Left cardiac atrium (tissue), 4 donors: ENCODE measurements around the gene TTC31. TPM values are rescaled to one million over a fixed set of nuclear protein-coding genes. Genes with fewer than 3 reads are reported as not detected.
A peak's percentile ranks its signal among the peaks of the same experiment; 100 is the strongest.

Source experiments
- ATAC-seq, 2 donors: fragments of 200-7000 bp; cut with Tn5 transposase; one replicate each; pipeline ENCODE4 v1.9.1; 2020; ENCODE audit warnings: mild to moderate bottlenecking in 2 of 2, moderate library complexity in 2 of 2
- DNase-seq: peaks from one replicate; pipeline ENCODE4 v3.0.0-alpha.2; 2020
- intact Hi-C, 2 donors: fragments of 100-400 bp; cut with DNase I; formaldehyde crosslinking; loops; one replicate each; pipeline versions ENCODE4 v1.14.1 to v1.15.1; 2022 to 2023
- total RNA-seq, 2 donors: library from RNA; stranded (reverse); fragmentation: NEBNext Ultra II Directional; extraction: Animal tissue kit (Norgen Biotek cat#: 25700); gene quantifications; one replicate each; pipeline ENCODE4 v1.2.1, GENCODE V29; 2021
- donor health status: DM: no; HTN: yes; CAD: no.
- donor health status: DM: no; HTN: yes; CAD: no; lungs with severe emphysema.
- donor health status: DM: yes; HTN: yes; CAD: no.
- donor health status: Dilated cardiomyopathy.

The TTC31 gene
- total RNA-seq, 2 donors from 2014 or later, result 11.9 TPM

DNA sequence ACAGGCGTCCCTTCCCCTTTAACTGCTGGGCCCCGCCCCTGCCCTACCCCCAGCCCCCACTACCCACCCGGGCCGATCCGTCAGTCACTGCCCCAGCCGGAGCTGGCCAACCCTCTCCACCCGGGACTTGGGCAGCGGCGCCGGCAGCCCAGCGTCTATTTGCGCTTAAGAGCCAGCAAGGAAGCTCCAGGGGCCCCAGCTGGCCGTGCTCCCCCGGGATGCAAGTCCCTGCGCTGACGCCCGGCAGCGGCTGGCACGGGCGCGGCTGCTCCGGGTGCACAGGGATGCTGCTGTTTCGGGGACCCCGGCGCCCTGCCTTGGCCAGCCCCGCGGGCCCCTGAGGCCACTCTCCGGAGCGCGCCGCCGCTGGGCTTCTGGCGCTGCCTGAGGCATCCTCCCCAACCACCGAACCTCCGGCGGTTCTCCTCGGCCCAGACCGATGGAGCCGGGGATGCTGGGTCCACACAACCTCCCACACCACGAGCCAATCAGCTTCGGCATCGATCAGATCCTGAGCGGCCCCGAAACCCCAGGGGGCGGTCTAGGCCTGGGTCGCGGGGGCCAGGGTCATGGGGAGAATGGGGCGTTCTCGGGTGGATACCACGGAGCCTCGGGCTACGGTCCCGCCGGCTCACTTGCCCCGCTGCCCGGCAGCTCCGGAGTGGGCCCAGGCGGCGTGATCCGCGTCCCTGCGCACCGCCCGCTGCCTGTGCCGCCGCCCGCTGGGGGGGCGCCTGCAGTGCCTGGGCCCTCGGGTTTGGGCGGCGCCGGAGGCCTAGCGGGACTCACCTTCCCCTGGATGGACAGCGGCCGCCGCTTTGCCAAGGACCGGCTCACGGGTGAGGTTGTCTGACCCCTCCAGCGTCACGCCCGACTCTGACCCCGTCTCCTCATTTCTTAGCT is 31.7 kb downstream of the TTC31 start, which contains the start of gene TLX2:
TLX2 (plus strand) TSS at position 83 of the 903 bp plus-strand sequence; CDS start at position 440, 357 bp downstream.
- ATAC-seq (no peak), DNase-seq (no peak)
- intact Hi-C loops, result no loop called here

DNA sequence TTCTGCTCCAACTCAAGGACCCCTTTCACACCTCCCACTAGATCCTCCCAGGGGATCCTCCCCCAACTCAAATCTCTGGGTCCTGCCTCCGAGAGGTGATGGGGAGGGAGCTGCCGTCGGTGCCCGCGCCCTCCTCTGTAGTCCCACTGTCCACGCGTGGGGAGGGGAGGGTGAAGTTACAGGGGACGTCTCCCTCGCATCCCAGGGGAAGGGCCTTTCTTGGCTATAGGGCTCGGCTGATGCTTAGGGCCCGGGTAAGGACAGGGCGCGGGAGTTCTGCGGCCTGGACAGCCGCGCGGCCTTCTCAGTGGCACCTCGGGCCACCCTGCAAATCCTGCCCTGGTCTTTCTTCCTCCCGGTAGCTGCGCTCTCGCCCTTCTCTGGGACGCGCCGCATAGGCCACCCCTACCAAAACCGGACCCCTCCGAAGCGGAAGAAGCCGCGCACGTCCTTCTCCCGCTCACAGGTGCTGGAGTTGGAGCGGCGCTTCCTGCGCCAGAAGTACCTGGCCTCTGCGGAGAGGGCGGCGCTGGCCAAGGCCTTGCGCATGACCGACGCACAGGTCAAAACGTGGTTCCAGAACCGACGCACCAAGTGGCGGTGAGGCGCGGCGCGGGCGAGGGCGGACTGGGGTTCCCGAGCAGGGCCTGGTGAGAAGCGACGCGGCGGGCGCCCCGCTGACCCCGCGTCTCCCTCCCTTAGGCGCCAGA is 32.5 kb downstream of the TTC31 start:
- ATAC-seq (no peak), DNase-seq (no peak)
- intact Hi-C loops, result no loop called here

DNA sequence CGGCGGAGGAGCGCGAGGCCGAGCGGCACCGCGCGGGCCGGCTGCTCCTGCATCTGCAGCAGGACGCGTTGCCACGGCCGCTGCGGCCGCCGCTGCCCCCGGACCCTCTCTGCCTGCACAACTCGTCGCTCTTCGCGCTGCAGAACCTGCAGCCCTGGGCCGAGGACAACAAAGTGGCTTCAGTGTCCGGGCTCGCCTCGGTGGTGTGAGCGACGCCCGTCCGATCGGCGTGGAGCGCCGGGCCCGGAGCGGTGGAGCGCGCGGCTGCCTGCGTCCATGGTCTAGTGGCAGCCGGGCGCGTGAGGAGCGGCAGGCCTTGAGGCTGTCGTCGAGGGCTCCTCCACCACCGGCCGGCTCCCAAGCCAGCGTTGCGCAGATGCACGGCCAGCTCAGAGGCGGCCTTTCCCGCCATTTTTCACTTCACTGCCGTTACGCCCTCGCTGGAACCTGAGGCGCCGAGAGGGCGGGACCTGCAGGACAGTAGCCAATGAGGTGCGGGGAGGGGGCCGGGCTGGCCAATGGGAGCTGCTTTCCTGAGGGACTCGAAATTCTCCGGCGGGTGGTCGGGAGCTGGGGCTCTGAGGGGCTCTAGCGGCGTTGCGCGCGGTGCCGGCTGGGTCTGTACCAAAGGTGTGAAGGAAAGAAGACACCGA is 33.2 kb downstream of the TTC31 start:
- DNase-seq (peak; percentile 74), ATAC-seq (peak; percentile 88)
- intact Hi-C loops, result no loop called here

DNA sequence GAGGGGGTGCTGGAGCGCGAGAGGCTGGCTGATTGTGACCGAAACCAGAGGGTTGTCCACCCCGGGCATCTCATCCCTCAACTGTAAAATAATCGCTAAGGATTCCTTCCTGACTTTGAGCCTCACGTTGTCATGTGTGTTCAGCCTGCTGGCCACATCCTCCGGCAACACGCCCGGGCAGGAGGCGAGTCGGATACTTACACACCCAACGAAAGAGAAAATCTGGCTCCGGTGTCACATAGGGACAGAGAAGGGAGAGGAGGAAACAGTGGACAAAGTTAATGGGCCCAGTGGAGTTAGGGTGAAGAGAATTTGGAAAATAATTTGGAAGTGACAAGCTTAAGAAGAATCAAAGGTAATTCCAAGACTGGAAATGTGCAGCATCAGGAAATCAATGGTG is 33.8 kb downstream of the TTC31 start:
- no peak for DNase-seq
- no peak for ATAC-seq
- intact Hi-C loops, result no loop called here

DNA sequence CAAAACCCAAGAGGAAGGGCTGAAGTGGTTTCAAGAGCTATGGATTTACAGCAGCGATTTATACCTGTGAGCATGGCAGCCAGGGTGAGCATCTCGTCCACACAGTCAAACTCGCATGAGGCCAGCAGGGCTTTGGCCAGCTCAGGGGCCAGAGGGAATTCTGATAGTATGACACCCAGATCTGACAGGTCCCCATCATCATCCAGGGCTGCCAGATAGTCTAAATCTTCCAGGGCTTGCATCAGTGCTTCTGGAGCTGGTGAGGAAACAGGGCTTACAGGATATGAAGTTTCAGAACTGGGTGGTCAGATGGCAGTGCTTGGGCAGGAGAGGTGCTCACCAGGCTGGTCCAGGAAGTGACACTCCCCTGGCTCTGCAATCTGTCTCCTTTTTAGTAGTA is 39.6 kb downstream of the TTC31 start:
- intact Hi-C loops, result no loop called here
- no peak for DNase-seq
- ATAC-seq, result no peak

DNA sequence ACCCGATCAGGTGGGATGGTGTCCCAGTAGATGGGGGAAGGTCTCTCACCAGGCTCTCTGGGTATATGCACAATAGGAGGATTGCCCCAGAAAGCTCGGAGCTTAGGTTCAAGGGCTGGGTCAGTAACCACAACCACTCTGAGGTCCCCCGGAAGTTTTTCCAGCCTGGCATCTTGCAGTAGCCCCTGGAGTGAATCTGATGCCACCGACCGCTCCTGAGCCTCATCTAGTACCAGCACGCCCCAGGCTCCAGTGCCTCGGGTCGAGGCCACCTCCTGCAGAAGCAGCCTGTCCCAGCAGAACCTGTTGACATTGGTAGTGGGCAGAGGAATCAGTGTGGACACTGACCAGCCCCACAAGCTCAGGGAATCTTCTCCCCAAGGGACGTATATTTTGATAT is 41.1 kb downstream of the TTC31 start:
- ATAC-seq (no peak), DNase-seq (no peak)
- intact Hi-C loops, result no loop called here

DNA sequence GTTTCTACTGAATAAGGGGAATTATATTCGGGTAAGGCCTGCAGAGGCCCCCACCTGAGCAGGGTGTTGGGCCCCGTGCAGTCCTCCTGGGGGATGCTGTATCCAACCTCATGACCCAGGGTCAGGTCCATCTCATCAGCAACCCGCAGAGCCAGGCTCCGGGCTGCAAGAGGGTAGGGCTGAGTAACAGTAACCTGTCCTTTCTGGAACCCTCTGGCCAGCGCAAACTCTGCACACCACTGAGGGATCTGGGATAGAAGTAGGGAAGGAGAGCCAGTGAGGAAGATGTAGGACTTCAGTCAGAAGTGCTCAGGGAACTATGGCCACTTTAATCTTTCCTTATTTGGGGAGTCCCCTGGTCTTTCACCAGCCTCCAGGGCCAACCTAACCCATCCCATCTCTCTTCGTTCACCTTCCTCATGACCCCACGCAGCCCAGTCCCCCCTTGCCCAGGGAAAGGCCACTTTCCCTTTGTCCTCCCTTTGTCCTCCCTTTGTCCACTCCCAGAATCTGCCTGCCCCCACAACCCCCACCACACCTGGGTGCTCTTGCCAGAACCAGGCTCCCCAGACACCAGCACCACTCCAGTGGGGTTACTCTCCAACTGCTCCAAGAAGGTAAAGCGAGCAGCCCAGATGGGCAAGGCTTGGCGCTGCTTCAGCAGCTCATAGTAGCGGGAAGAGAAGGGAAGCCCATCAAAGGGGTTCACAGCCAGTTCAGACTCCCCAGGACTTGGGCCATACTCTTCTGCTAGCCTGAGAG is 42.3 kb downstream of the TTC31 start:
- DNase-seq (no peak), ATAC-seq (no peak)
- intact Hi-C loops, result no loop called here

DNA sequence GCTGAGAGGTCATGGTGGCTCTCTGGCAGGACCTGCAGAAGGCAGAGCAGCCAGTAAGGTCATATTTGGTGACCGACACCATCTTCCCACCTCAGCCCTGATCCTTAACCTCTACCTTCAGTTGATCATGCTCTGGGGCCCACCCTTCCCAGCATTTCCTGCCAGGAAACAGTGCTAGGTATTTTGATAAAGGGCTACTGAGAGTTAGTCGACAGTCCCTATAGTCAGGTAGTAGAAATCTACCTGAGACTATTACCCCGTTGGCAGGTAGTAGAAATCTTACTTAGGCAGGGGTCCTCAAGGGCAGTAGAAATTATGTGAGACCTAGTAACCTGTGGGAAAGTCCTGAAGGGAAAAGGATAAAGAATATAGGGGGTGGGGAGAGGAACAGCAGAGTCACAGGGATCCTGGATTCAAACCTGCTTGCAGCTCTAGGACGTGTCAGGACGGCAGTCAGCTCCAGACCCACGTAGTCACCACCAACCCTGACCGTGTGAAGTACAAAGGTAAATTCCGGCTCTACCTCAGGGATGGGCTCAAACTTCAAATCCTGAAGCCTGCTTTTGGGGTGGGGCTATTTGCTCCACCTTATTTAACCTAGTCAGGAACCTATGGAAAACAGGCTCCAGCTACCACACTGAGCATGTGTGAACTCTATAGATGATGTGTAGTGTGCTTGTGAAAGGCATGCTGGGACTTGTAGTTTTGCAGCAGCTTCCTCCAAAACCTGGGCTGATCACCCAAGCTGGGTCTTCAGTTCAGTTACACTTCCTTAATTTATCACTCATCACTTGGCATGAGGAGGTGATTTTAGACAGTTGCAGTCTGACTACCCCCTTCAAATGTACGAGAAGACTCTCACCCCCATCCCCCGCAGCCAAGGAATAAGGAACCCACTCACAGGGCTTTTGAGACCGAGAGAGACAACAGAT is 43.1 kb downstream of the TTC31 start, which contains the start of gene DQX1:
DQX1 (minus strand) TSS at position 515 of the 932 bp plus-strand sequence; CDS start at position 13, 502 bp downstream.
- intact Hi-C loops, result no loop called here
- DNase-seq (no peak), ATAC-seq (no peak)

DNA sequence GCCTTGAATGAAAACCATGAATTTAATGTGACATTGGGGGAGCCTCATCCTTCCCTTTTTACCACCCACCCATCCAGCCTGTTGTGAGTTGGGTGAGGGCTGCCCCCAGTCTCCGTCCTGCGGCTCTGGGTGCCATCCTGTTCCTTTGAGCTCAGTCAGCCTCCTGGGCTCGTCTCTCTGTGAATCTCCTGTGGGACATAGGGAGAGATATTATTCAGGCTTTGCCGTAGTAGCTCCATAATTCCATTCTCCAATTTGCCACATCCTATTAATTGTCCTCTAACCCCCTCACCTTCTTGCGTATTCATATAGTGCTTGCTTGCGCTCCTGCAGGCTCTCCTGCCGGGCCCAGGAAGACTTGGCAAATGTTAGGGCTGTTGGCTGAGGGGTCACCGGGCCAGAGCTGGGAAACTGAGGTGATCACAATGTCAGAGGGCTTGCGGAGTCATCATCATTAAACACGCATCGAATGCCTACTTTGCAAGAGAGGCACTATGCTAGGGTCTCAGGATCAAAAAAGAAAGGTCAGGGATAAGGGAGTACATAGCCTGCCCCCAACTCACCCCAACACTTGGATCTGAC is 43.9 kb downstream of the TTC31 start:
- DNase-seq, result no peak
- ATAC-seq, result no peak
- intact Hi-C loops, result no loop called here

DNA sequence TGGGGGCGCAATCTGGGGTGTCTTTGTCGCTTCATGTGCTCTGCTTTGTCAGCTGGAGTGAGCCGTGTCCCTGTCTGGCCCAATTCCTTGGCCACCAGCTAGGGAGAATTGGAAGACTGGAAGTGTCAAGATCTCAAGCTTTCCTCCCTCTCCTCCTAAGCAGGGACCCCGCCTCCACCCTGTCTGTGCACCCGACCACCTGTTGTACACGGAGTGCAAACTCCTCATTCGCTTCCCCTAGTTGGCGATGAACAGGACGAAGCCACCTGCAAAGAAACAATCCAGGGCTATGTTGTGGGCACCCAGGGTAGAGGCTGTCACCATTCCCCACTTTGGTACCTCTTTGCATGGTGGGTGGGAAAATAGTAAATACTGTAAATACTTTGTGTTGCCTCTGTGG is 44.9 kb downstream of the TTC31 start:
- DNase-seq (no peak), ATAC-seq (no peak)
- intact Hi-C loops, result loop anchor here in 1 of 2 donors (2.0 kb wide), 1 partner anchor 17 kb away; no protein-coding TSS in a partner anchor

DNA sequence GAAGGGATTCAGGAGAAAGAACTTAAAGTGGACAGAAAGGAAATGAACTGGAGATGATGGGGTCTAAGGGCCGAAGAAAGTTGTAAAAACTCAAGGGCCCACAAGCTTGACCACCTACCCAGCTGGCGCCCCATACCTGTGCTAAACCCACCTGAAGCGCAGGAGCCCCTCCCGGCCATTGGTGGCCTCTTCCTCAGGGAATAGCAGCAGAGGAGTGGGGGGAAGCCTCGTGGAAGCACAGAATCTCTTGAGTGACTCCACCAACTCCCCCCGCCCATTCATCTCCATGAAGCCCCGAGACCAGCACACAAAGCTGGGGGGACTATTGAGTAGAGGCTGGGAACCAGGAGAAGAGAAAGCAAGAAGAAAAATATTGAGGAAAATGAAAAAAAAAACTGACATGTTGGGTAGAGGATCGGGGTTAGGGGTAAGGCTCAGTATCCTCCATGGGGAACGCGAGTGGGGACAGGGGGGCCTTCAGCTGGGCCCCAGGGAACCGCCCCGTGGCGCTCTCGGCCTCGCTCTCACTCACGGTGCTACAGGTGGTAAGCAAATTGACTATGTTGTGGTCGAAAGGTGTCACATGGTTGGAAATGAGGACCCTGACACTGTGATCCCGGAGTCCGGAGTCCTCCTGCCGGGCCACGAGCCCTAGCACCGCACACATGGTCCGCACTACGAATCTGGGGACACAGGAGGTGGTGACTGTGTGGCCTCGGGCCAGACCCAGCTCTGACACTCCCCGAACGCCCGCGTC is 45.9 kb downstream of the TTC31 start:
- ATAC-seq, result peak; percentile 0 to 1
- intact Hi-C loops, result loop anchor here in 1 of 2 donors (2.0 kb wide), 1 partner anchor 18 kb away; no protein-coding TSS in a partner anchor
- no peak for DNase-seq

DNA sequence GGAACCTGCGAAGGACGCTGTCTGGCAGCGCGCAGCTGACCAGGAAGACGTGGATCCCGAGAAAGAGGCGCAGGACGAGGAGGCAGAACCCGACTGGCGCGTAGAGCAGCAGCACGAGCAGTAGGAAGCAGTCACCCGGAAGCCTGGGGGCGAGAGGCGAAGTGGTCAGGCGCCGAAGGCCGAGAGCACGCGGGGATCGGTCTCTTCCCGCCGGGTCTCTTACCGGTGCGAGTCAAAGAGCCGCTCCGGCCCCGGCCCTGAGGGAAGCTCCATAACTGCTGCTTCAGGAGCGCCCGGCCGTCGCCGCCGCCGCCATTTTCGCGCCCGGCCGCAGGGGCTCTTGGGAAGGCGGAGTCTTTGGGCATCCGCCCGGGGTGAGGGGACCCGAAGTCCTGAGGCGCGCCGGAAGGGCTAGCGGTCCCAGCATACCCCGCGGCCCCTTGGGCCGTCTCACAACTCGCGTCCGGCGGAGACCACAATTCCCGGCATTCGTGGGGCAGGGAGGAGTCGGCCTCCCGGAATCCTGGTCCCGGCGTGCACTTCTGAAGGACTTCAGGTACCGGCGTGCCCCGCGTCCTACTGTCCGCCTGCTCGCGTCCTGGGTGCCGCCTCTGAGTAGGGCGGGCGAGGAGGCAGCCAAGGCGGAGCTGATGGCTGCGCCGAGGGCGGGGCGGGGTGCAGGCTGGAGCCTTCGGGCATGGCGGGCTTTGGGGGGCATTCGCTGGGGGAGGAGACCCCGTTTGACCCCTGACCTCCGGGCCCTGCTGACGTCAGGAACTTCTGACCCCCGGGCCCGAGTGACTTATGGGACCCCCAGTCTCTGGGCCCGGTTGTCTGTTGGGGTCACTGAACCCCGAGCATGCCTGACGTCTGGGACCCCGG is 46.7 kb downstream of the TTC31 start, which contains the start of the genes AUP1 and HTRA2:
AUP1 (minus strand) TSS at position 350 of the 882 bp plus-strand sequence; CDS start at position 273, 77 bp downstream.
HTRA2 (plus strand) TSS at position 577 of the 882 bp plus-strand sequence; CDS start at position 651, 74 bp downstream.
- DNase-seq (peak; percentile 99), ATAC-seq (peak; percentile 95 to 97)
- intact Hi-C loops, result loop anchor here in 1 of 2 donors (2.0 to 5.0 kb wide), 2 partner anchors 19 to 58 kb away; no protein-coding TSS in a partner anchor

DNA sequence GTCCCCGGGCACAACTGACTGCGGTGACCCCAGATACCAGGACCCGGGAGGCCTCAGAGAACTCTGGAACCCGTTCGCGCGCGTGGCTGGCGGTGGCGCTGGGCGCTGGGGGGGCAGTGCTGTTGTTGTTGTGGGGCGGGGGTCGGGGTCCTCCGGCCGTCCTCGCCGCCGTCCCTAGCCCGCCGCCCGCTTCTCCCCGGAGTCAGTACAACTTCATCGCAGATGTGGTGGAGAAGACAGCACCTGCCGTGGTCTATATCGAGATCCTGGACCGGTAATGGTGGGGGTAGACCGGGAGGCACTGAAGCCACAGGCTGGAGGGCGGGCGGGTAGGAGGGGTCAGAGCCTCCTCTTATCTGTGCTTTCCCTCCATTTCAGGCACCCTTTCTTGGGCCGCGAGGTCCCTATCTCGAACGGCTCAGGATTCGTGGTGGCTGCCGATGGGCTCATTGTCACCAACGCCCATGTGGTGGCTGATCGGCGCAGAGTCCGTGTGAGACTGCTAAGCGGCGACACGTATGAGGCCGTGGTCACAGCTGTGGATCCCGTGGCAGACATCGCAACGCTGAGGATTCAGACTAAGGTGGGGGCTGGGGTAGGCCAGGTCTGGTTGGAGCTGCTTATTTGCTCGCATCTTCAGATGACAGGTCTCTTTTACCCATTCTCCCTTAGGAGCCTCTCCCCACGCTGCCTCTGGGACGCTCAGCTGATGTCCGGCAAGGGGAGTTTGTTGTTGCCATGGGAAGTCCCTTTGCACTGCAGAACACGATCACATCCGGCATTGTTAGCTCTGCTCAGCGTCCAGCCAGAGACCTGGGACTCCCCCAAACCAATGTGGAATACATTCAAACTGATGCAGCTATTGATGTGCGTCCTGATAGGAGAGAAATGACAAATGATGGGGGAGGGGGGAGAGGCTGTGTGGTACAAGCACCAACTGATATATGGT is 47.6 kb downstream of the TTC31 start:
- ATAC-seq (peak; percentile 34 to 53), DNase-seq (no peak)
- intact Hi-C loops, result loop anchor here in 1 of 2 donors (5.0 kb wide), 1 partner anchor 57 kb away; no protein-coding TSS in a partner anchor

DNA sequence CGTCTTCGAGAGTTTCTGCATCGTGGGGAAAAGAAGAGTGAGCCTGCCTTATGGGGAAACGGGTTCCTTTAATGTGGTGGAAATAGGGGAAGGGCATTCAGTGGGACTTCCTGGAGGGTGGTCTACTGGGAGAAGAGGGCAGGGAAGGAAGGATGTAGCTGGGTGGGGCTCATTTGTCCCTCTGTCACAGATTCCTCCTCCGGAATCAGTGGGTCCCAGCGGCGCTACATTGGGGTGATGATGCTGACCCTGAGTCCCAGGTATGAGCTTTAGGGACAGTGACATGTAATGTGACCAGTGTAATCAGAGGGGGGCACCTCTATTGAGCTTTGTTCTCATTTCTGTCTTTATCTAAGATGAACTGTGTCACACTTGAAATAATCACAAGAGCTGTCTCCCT is 48.8 kb downstream of the TTC31 start:
- DNase-seq, result no peak

More for the DNA sequence above, 48.8 kb downstream of the TTC31 start:
- ATAC-seq, result no peak
- intact Hi-C loops, result loop anchor here in 1 of 2 donors (5.0 kb wide), 1 partner anchor 56 kb away; no protein-coding TSS in a partner anchor
